IPS-18c (cell line): ENCODE measurements around the gene TXNDC8.
"Not testable (repeated sequence)": the region's sequence is repeated elsewhere in the genome, so short reads cannot be mapped to it uniquely, and the experiment has no call there.

Experiments used
- H3K4me3 ChIP-seq: 2 replicates; pipeline ENCODE4 v1.7.0; 2013; ENCODE audit warnings: low read depth, mild to moderate bottlenecking, low read length, moderate library complexity; ENCODE audit not compliant: insufficient read depth
- H3K9me3 ChIP-seq: one replicate; pipeline ENCODE4 v1.6.1; 2013; ENCODE audit warnings: mild to moderate bottlenecking, low read length, moderate library complexity; ENCODE audit not compliant: control insufficient read depth, insufficient read depth

Gene TXNDC8

DNA sequence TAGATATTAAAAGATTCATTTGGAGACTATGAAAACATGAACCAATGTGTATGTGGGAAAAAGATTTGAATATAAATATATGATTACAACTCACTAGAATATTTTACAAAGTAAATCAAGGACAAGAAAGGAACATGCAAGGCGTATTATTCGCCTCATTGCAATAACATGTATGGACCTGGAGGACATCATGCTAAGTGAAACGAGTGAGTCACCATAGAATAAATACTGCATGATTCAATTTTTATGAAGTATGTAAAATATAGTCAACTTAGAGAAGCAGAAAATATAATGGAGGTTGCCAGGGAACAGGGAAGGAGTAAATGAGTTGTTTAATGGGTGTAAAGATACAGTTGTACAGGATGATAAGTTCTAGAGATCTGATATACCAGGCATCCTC, 4.9 kb downstream of the TXNDC8 start:
- no peak overlapping the region for H3K4me3 ChIP-seq
- no peaks in the 10 kb centered on the region for H3K9me3 ChIP-seq

DNA sequence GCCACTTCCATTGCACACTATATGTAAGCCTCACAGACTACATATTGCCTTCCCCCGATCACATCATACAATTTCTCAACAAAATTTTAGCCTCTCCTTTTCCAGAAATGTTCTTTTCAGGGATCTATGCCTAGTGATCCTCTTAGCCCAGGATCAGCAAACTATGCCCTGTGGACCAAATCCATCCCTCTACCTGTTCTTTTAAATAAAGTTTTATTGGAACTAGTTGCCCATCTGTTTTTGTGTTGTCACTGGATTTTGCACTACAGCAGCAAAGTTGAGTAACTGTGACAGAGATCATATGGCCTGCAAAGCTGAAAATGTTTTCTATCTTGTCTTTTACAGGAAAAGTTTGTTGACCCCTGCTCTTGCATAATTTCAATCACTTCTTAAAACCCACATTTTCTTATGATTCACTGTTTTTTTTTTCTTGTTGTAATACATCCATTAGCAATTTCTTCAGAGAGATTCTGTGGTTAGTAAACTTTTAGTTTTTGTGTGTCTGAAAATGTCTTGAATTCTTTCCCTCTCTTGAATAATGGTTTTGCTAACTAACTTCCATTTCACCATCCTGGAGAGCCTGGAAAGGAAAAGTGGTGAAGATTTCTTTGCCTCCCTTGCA, 7.1 kb downstream of the TXNDC8 start:
- H3K9me3 ChIP-seq = no peaks in the 10 kb centered on the region
- no peak overlapping the region for H3K4me3 ChIP-seq

DNA sequence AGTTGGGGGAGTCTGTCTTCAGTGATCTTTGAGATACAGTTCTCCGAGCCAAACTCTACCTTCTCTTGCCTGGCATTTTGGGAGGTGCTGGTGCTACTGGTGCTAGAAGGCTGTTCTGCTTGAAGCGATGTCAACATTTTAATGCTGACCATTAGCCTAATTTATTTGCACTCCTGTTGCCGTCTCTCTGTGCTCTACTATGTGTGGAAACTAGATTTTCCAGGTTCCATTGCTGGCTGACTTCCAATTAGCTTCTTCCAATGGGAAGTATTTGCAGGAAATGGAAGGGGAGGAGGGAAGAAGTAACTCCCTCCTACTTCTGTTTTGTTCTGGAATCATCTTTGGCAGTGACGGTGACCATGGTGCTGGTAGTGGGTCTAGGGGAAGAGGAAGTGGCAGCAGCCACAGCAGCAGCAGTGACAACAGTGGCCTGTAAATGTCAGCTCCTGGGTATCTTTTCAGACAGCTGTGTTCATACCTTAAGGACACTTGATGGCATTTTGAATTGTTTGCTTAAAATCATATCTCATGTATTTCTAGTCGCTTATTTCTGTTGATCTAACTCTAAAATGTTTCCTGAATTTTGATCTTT, 7.9 kb downstream of the TXNDC8 start:
- no peak overlapping the region for H3K4me3 ChIP-seq
- no peaks in the 10 kb centered on the region for H3K9me3 ChIP-seq

DNA sequence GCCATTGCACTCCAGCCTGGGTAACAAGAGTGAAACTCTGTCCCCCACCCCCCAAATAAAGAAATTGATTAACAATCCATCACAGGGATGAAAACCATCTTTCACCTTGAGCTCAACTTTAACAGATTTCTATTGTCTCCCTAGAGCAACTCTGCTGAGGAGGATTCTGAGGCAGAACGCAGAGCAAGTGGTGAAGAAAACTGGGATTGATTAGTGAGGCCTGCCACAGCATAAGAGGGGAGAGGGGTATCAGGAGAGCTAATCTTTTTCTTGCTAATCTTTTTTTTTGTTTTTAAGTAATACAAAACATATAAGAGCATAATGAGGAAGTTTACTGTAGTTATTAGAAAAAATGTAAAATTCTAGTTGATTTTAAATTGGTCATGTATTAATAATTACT, 8.9 kb downstream of the TXNDC8 start:
- Histone ChIP-seq H3K4me3 (no peak overlapping the region), H3K9me3 (no peaks in the 10 kb centered on the region)

DNA sequence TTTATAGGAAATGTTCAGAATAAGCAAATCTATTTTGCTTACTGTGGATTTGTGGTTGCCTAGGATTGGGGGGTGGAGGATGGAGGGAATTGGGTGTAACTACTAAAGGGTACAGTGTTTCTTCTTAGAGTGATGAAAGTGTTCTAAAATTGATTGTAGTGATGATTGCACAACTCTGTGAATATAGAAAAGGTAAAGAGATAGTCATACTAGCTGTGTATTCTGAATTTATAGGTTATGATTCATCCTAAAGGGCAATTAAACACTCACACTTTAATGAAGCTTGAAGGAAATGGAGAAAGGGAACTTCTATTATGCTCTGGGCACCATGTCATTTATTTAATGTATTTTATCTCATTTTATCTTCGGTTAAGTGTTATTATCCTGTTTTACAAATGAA, 9.9 kb downstream of the TXNDC8 start:
- no peak overlapping the region for H3K4me3 ChIP-seq
- H3K9me3 ChIP-seq = no peaks in the 10 kb centered on the region

DNA sequence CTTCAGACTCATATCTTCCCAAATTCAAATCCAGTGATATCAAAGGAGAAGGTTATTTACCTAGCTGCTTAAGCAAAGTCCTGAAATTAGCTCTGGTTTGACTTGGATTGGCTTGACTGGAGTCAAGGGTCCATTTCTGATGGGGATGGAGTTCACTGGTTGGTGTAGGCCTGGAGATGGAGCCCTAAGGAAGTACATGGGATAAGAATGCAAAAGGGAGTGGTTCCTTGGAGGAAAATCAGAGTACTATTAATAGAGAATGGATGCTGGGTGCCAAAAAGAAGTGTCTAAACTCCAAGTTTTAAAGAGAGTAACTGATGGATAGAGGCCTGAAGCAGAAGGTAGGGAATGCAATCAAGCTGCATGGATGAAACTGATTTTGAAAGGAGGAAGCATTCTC, 13.8 kb downstream of the TXNDC8 start:
- H3K9me3 ChIP-seq = no peaks in the 10 kb centered on the region
- no peak overlapping the region for H3K4me3 ChIP-seq

DNA sequence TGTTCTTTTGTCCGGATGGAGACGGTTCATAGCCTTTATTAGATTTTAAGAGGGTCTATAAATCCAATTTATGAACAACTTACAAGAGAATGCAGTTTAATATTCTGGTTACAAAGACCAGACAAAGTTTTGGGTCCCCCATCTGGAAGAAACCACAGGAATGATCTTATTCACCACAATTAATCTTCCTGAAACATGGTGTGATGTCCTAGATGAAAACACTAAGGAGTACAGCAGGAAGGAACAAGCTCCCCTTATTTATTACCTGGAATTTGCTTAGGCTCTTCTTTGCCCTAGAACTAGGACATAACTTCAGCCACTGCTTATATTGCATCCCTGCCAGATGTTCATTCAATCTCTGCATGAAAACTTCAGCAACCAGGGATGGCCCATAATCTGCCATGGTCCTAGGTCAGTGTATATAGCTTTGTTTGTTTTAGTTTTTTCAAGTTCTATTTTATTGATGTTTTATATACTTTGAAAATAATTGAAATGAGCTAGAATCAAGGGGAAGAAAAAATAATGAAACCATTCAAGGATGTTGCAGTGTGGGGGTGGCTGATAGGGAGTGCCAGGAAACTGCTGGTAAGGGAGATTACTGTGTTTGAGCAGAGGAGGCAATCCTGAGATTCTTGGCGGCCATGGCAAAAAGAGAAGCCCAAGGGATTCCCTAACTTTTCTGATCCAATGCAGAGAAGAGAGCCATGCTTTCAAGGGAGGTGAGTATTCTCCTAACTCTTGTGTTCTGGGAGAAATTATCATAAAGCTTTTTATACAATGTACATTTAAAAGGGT, 16.8 kb downstream of the TXNDC8 start:
- H3K4me3 ChIP-seq = no peak overlapping the region
- no peaks in the 10 kb centered on the region for H3K9me3 ChIP-seq

DNA sequence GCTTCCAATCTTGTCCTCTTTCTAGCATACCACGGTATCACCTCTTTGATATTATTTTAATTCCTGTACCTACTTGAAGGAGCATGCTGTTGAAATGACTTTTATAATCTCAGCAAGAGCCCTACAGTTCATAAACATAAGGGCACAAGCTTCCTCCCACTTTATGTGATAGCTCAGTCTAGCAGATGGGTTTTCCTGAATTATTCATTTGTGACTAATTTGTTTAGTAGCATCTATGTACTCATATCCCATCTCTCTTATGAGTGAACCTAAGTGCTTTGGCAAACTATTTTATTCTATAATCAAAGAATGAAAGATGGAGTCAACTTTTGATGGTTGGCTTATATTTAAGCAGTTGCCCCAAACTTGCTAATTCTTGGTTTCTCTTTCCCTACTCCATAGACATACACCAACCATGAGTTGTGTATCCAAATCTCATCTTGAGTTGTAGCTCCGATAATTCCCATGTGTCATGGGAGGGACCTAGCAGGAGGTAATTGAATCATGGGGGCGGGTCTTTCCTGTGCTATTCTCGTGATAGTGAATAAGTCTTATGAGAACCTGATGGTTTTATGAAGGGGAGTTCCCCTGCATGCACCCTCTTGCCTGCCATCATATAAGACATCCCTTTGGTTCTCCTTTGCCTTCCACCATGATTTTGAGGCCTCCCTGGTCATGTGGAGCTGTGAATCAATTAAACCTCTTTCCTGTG, 17.7 kb downstream of the TXNDC8 start:
- no peak overlapping the region for H3K4me3 ChIP-seq
- no peaks in the 10 kb centered on the region for H3K9me3 ChIP-seq

DNA sequence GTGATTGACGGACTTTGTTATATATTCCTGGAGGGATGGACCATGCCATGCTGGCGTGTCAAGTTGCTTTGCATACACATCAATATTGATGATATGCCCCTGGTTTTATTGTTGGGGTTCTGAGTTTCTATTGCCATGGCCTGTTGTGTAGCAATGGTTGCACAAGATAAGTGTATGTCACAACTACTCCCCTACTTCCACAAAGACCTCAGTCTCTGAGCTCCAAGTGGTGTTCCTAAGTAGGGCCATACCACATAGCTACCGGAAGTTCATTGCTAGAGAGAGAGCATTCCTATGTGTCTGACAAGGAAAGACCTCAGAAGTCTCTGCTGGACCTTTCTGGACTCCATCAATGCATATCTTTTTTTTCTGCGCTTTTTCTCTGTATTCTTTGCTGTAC, 19.8 kb downstream of the TXNDC8 start:
- Histone ChIP-seq H3K4me3 (no peak overlapping the region), H3K9me3 (peaks cover under 1% of the 10 kb centered on the region)

DNA sequence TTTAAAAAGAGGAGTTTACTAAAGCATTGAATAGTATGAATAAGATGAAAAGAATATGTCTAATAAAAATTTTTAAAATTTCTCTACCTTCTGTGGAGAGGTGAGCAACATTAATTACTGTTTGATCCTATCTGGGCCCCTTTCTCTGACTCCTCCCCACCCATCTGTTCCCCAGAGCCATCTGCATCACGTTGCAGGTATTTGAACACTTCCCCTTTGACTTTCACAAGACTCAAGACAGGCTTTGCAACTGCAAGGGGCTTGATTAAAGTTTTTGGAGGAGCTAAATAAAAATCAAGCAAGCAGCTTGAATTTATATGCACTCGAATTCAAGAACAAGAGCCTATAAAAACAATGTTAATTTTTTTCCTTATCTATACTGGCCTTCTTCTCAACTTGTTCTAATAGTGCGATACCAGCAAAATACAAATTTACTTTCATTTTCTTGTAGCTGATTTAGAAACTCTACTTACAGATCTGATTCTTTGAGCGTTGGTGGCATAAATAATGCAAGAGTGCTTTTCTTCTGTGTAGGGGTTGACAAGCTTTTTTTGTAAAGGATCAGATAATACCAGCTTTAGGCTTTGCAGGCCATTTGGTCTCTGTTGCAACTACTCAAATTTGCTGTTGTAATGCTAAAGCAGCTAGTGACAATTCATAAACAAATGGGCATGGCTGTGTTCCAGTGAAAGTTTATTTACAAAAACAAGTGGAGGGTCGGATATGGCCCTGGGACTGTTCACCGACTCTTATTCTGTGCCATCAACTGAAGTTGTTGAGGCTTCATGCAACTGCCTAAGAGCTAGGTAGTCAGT, 21.2 kb downstream of the TXNDC8 start:
- H3K9me3 ChIP-seq = peaks cover 3% of the 10 kb centered on the region
- no peak overlapping the region for H3K4me3 ChIP-seq

DNA sequence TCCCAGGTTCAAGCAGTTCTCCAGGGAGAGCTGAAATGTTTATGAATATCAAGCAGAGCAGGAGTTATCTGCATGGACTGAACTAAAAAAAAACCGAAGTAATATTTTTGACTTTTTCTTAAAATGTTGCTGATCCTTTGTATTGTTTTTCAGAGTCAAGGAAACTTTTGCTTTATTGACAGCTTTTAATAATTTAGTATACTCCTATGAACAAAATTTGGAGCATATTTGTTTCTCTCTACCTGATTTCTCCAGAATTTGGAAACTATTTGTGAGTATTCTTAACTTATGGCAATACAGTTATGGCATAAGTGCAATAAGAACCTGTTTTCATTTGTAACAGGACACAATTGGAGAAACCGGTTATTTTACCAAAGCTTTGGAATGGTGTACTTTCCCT, 25.7 kb downstream of the TXNDC8 start:
- H3K4me3 ChIP-seq, H3K9me3 ChIP-seq: not testable (repeated sequence)

DNA sequence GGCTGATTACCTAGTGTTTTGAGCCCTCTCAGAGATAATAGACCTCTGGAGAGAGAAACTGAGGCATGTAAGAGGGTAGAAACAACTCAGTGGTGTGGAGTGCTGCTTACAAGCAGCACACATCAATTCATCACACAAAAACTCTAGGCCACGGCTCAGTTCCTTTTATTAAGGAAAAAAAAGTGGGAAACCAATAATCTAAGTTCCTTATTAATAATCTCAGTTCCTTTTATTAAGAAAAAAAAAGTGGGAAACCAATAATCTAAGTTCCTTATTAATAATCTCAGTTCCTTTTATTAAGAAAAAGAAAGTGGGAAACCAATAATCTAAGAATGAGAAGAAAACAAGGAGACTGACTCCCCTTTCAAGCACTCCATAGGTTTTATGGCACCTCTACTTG, 28.0 kb downstream of the TXNDC8 start:
- Histone ChIP-seq H3K9me3 (peaks cover 3% of the 10 kb centered on the region), H3K4me3 (no peak overlapping the region)

DNA sequence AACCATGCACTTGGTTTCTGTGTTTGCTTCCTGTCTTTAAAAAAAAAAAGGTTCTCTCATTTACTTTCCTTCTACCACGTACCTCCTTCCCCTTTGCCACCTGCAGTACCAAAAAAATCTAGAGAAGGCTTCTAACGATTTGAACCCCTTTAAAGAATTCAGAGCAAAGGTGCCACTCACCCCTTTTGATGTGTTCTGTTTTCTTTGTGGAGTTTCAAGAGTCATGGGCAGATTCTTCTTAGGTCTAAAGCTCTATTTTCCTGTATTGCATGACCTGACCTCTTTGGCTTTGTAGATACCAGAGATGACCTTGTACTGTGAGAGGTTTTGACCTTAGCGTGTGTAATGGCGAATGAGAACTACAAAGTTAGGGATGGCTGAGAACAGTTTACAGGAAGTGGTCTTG, 29.0 kb downstream of the TXNDC8 start:
- Histone ChIP-seq H3K4me3 (no peak overlapping the region), H3K9me3 (peaks cover 3% of the 10 kb centered on the region)

DNA sequence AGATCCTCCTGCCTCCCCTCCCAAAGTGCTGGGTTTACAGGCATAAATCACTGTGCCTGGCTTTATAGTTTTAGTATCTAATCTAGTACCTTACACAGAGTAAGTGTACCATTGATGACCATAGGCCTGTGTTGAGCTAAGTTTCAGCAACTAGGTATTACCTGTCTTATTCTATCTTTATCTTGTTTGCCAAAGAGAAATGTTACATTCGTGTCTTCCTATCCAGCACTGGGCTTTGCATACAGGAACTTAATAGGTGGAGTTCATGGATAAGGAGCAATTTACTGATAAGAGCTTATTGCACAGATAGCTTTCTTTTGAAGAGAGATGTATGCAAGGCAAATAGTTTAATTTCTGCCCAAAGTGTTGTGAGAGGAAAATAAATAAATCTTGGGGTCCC, 30.5 kb downstream of the TXNDC8 start:
- Histone ChIP-seq H3K4me3 (no peak overlapping the region), H3K9me3 (no peaks in the 10 kb centered on the region)

DNA sequence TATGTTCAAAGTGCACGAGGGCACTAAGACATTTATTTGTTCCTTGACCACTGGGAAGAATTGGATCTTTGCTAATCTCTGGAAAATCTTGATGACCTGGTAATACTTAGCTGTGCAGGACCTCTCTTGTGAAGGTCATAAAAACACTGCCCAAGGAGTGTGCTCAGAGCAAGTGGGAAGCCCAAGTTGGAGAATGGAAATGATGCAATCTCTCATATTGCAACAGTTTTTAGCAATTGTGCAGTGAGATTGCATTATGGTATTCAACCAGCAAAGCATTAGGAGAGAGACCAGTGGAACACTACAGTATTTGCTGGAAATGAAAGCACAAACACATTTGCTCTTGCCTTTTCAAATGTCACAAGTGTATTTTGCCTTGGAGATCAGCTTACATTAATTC, 34.5 kb downstream of the TXNDC8 start:
- Histone ChIP-seq H3K9me3 (no peaks in the 10 kb centered on the region), H3K4me3 (no peak overlapping the region)

DNA sequence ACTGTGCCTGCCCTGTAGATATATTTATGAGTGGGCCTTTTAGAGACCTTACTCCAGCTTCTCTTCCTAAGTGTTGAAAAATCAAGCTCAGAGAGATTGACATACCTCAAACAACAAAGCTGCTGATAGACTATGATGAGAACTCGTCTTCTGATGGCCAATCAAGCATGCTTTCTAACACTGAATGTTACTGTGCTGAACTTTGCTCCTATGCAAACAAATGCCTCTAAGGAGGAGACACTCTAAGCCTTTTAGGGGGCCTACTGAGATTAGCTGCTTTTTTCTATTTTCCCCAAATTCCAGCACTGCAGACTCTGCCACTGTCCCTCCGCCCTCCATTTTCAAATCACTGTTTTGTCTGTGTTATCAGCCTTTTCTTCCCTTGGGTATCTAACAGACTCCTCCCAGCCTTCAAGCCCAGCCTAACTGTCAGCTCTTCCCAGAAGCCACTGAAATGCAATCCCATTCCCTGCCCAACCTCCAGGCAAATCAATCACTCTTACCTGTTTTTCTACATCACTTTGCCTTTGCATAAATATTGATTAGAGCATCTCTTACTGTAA, 39.5 kb downstream of the TXNDC8 start:
- Histone ChIP-seq H3K4me3 (no peak overlapping the region), H3K9me3 (no peaks in the 10 kb centered on the region)

DNA sequence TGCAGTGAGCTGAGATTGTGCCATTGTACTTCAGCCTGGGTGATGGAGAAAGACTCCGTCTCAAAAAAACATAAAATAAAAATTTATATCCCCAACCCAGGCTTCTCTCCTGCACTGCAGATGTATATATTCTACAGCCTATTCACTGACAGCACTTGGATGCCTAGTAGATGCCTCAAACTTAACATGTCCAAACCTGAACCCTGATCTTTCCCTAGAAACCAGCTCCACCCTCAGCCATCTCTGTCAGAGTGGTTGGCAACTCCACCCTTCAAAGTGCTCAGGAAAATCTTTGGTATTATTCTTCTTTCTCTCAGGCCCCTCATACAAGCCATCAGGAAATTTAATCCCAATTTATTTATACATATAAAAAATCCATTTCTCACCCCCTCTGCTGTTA, 44.4 kb downstream of the TXNDC8 start:
- H3K9me3 ChIP-seq = no peaks in the 10 kb centered on the region
- no peak overlapping the region for H3K4me3 ChIP-seq
